Astrocyte (in vitro differentiated cells and primary cell): ENCODE results near the gene DGUOK.

Experiments
- EZH2 ChIP-seq: IDR thresholded peaks from 2 replicates; pipeline ENCODE4 v1.6.1; 2012; ENCODE audit warnings: mild to moderate bottlenecking, low read length, inconsistent platforms; ENCODE audit not compliant: insufficient read depth
- TF ChIP-seq, protein P1 (sequence below): IDR thresholded peaks from 2 replicates; pipeline ENCODE4 v1.5.1; 2011; ENCODE audit warnings: low read depth, mild to moderate bottlenecking, inconsistent platforms, low read length, moderate library complexity; ENCODE audit not compliant: insufficient read depth

DNA sequence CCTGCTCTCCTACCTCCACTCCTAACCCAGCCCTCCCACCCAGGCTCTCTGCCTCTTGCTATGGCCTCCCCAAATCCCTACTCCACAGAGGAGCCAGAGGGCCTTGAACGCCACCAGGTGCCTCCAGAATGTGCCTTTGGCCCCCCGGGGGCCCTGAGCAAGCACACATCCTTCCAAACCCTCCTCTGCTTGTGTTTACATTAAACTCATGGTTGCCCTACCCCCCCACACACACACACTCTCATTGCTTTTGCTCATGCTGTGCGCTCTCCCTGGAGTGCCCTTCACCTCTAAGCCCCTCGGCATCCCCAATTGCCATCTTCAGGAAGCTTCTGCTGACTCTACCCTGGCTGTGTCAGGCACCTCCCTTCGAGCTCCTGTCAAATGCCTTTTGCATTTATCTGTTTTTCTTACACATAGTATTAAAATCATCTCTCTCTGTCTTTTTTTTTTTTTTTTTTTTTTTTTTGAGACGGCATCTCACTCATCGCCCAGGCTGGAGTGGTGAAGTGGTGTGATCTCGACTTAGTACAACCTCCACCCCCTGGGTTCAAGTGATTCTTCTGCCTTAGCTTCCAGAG, 41.8 kb downstream of the DGUOK start:
- TF ChIP-seq, protein P1, sequence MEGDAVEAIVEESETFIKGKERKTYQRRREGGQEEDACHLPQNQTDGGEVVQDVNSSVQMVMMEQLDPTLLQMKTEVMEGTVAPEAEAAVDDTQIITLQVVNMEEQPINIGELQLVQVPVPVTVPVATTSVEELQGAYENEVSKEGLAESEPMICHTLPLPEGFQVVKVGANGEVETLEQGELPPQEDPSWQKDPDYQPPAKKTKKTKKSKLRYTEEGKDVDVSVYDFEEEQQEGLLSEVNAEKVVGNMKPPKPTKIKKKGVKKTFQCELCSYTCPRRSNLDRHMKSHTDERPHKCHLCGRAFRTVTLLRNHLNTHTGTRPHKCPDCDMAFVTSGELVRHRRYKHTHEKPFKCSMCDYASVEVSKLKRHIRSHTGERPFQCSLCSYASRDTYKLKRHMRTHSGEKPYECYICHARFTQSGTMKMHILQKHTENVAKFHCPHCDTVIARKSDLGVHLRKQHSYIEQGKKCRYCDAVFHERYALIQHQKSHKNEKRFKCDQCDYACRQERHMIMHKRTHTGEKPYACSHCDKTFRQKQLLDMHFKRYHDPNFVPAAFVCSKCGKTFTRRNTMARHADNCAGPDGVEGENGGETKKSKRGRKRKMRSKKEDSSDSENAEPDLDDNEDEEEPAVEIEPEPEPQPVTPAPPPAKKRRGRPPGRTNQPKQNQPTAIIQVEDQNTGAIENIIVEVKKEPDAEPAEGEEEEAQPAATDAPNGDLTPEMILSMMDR = no peak
- TF ChIP-seq EZH2 = no peak
